HG03460 (cell line): ENCODE results near the gene DIP2A.
"Not testable (repeated sequence)": the region's sequence is repeated elsewhere in the genome, so short reads cannot be mapped to it uniquely, and the experiment has no call there.

Source experiments
- ATAC-seq: cut with Tn5 transposase; IDR thresholded peaks from one replicate; pipeline ENCODE4 v1.9.1; 2021; ENCODE audit not compliant: unreplicated experiment

DIP2A gene

GRCh38 chr21:46554431-46555224, 95.9 kb downstream of the DIP2A start:
- ATAC-seq, result no peak

DNA sequence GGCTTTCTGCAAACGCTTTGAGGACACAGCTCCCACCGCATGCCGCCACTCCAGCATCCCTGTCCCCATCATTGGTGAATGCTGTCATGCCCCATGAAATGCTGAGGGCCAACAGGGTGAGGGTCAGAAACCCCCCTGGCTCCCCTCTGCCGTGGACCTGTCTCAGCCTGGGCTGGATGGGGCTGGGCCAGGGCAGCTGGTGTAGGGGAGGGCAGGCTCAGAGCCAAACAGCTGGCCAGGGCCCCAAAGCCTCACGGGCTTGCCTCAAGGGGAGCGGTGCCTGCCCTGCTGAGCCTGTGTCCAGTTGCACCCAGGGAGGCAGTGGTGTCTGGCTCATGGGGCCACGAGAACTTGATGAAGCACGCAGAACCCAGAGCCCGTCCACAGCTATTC, 96.5 kb downstream of the DIP2A start:
- no peak for ATAC-seq

DNA sequence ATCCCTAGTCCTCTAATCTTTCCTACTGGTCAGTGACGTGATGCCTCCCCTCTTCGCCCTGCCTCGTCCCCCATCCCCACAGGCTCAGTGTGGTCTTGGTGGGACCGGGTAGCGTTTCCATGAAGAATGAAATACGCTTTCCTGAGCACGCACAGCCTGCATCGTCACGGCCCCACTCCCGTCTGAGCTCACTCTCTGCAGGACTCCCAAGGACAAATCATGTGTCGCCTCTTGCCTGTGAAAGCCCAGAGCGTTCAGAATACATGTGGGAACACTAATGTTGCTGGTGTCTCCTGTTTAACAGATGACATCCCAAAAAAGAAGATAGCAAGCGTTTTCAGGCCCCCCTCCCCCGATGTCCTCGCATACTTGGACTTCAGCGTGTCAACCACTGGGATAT, 97.0 kb downstream of the DIP2A start:
- no peak for ATAC-seq

DNA sequence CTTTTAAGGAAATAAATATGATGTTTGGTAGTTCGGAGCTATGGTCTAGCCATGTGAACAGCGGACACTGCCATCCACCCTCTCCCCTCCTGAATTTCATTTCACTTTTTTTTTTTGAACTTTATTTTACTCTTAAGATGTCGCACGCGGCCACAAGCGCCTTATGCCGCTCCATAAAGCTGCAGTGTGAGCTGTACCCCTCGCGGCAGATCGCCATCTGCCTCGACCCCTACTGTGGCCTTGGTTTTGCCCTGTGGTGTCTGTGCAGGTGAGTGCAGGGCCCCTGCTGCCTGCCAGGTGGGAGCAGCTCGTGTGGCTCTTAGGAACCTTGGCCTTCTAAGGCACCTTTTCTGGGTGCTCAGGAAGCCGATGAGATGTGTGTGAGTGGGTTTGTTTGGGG, 98.1 kb downstream of the DIP2A start:
- no peak for ATAC-seq

DNA sequence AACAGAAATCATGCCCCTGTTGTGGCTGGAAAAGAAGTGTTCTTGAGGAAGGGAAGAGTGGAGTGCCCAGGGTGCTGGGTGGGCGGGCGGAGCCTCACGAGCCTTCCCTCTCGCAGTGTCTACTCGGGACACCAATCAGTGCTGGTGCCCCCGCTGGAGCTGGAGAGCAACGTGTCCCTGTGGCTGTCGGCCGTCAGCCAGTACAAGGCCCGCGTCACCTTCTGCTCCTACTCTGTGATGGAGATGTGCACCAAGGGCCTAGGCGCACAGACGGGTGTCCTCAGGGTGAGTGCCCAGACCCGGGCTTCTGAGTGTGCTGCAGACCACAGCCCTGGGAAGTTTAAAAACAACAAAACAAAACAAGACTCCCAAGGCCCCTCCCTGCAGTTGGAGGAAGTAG, 98.8 kb downstream of the DIP2A start:
- ATAC-seq, result no peak

DNA sequence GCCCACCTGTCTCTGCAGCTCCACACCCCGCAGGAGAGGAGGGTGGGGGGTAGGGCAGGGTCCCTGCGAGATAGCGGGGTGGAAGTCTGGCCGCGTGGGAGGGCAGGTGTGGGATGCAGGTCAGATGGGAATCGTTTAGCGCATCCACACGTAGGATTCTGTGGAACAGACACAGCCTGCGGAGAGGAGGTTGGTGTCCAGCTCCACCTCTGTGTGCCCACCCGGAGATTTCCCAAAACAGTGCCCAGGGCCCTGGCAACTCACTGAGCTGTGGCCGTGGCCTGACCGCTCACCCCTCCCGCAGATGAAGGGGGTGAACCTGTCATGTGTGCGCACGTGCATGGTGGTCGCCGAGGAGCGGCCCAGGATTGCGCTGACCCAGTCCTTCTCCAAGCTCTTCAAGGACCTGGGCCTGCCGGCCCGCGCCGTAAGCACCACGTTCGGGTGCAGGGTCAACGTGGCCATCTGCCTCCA, 99.3 kb downstream of the DIP2A start:
- ATAC-seq, result no peak

DNA sequence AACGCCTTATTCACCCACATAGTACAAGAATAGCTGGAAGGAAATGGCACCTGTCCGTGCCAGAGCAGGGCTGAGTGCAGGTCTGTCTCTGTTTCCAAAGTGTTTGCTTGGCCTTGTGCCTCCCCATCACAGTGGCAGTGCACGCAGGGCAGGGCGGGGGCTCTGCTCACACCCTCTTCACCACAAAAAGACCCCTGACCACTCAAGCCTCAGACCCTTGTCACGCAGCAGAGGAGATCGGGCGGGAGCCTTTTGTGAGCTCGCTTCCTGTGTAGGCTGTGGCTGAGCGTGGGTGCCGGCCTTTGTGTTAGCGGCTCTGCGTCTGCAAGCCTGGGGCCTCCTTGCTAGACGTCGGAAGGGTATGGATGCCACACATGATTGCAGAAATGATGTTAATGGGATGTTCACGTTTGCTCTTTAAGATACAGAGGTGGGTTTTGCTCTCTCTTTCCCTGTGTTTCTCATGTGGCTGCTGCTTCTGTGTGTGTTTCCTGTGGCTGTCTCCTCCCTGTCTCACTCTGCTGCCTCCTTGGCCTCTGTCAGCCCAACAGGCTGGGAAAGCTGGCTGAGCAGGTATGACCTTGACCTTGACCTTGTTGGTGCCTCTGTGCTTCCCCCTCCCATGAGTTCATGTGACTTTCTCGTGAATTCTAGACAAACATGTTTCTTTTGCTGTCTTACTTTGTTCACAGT, 100.7 kb downstream of the DIP2A start:
- ATAC-seq, result no peak

GRCh38 chr21:46560568-46561444, 102.1 kb downstream of the DIP2A start:
- no peak for ATAC-seq

DNA sequence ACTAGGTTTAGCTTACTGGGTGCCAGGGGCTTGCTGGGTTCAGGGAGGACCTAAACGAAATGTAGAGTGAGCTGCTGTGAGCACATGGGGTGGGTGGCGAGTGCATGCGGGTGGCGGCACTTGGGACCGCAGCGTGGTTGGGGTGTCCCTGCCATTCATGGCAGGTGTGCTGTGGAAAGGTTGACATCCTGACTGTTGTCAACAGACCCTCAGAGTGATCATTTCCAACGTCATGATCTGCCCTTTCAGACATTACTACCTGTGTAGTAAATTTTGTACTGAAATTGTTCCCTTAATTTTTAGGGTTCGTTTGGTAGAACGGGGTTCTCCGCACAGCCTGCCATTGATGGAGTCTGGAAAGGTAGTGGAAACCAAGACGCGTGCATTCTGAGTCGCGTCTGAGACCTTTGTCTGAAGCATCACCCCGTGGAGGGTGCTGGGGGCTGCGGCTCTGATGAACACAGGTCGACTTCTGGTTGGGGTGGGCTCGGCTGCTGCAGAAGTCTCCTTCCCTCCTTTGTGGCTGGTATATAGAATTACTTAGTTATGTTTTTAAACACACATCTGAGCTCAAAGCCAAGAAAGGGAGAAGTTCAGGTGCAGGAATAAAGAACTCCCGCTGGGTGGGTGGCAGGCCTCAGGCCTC, 102.9 kb downstream of the DIP2A start:
- ATAC-seq, result no peak

DNA sequence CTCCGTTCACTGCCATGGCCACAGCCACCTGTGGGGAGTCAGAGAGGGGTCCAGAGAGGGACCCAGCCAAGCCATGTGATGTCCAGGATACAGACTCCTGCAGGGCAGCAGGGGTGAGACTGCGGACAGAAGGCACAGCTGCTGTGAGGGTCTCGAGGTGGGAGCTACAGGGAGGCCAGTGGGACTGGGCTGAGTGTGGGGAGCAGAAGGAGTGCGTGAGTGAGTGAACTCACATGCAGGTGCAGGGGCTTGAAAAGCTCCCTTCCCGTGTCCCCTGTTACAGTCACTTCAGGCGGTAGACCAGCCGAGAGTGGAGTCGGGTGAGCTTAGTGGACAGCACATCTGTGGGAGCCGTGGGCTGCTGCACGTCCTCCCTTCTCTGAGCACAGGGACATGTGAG, 103.8 kb downstream of the DIP2A start:
- no peak for ATAC-seq

DNA sequence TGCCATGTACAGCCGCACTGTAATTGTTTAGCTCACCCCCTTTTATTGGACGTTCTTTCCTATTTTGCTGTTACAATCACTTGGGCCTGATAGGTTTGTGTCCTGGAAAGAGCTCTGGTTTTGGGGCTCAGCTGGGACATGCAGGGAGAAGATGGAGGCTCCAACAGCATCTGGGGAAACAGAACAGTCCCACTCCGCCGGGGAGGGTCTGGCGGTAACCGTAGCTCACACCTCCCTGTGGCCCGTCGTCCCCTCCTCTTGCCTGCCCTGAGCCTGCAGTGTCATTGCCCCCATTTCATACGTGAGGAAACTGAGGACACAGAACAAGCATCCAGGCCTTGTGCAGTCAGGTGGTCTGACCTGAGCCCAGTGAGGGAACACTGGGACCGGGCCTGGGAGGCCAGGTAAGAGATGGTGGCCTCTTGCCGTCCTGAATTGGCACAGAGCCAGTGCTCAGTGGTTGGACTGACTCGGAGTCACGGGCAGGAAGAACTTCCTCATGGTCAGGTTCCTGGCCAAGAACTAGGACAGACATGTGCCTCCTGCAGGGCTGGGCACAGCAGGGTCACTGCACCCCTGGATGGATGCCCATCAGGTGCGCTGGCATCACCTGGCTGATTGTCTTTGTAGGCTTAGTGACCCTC, 104.4 kb downstream of the DIP2A start:
- ATAC-seq, result no peak

- no peak for ATAC-seq
Observed at GRCh38 chr21:46564391-46564790, 105.7 kb downstream of the DIP2A start.

GRCh38 chr21:46567348-46567747, 108.7 kb downstream of the DIP2A start:
- no peak for ATAC-seq

DNA sequence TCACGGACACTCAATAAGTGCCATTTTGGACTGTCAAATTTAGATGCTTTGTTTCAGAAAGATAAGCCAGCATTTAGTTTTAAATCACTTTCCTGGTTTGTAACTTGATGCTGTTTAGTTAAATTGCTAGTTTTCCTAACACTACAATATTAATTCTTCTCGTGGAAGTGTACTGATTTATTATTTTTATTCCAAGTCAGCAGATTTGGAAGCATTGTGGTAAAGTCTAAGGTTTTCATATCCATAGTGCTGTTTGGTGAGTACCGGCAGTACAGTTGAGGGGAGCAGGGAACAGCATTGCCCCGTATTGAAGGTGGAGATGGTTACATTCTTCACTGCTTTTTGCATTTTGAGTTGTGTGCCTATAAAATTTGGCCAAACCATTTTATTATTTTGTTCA, 109.9 kb downstream of the DIP2A start:
- no peak for ATAC-seq

- no peak for ATAC-seq
Observed at GRCh38 chr21:46569081-46569480, 110.4 kb downstream of the DIP2A start.

- ATAC-seq, result no peak
Observed at GRCh38 chr21:46570119-46570518, 111.4 kb downstream of the DIP2A start.

DNA sequence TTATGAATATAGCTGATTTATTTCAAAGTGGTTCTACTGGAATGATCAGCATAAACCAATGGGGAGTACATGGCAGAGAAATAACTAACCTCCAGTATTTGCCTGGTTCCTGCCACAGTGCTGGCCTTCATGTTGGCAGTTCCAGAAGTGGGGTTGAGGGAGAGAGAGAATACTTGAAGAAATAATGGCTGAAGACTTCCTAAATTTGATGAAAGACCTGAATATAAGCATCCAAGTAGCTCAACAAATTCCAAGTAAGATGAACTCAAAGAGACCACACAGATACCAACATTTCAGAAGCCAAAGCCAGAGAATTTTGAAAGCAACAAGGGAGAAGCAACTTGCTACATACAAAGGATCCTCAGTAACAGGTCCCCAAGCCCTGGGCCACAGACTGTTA, 111.9 kb downstream of the DIP2A start:
- ATAC-seq, result no peak

DNA sequence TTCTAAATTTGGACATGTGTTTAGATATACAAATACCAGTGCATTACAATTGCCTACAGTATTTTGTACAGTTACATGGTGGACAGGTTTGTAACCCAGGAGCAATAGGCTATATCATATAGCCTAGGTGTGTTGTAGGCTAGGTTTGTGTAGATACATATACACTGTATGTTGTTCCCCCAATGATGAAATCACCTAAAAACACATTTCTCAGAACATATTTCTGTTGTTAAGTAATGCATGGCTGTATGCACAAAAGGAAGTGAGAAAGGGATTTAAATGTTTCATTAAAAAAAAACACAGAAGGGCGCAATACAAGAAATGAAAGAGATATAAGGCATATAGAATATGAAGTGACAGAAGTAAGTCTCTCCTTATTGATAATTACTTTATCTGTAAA, 114.2 kb downstream of the DIP2A start:
- no peak for ATAC-seq

DNA sequence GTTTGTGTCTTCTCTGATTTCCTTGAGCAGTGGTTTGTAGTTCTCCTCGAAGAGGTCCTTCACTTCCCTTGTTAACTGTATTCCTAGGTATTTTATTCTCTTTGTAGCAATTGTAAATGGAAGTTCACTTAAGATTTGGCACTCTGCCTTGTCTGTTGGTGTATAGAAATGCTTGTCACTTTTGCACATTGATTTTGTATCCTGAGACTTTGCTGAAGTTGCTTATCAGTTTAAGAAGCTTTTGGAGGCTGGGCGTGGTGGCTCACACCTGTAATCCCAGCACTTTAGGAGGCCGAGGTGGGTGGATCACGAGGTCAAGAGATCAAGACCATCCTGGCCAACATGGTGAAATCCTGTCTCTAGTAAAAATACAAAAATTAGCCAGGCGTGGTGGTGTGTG, 119.1 kb downstream of the DIP2A start:
- not testable (repeated sequence) for ATAC-seq

GRCh38 chr21:46579394-46579793, 120.7 kb downstream of the DIP2A start:
- not testable (repeated sequence) for ATAC-seq
